ENCODE measurements around the gene IL26.

GRCh38 chr12:68260153-68260552 lies 34.5 kb upstream of the IL26 start:
- no peak for TF ChIP-seq GATA3 (IDR thresholded peaks at IDR 0.05; ENCODE audit: low read depth, low read length)
- TF ChIP-seq GATA2 (IDR thresholded peaks at IDR 0.05; ENCODE audit: low read depth, low read length) = no peak
